ENCODE results near the gene ANKRD55.
"Not testable (repeated sequence)": the region's sequence is repeated elsewhere in the genome, so short reads cannot be mapped to it uniquely, and the experiment has no call there.

ANKRD55 gene

DNA sequence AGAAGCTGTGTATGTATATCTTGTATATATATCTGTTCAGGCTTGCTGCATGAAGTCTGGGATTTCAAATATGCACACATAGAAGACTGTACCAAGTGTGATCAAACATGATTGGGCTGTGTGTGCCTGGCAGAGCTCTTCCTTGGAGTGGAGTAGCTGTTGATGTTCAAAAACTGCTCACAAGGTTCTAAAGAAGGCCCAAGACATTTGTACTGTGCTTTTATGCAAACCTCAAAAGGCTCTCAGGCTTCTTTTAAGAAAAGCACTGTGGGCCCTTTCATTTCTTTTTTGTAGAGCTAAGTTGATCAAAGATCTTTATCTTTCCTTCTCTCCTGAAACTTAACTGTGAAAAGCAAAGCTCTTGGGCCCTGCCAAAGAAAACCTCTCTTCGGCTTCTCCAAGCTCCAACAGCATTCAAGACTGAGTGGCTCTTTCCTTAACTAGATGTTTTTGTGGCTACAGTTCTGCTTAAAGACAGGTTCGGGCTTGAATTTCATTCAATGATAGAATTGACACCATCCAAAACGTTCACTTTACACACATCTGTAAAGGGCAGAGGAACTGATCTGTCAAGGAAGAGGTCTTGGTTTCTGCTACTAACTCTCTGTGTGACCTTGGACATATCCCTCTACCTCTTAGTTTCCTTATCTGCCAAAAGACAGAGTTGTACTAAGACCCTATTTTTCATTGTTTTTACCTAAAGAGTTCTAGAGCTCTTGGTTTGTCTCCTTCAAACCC is 132.5 kb downstream of the ANKRD55 start:
- no peak for DNase-seq

DNA sequence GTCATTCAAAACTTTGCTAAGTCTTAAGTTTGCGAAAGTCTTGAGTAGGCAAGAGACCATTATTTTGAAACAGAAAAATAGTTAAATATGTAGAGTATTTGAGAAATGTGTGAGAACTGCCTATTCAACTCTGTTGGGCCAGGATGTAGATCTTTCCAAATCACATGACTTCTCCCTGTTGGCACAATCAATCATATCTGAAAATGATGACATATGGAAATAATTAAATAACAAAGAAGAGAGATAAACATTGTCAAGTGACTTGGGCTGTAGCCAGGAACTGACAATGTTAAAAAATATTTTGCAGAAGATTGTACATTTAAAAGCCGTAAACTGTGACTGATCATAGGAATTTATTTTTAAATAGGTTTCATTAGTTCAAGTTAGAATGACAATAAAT is 133.8 kb downstream of the ANKRD55 start:
- no peak for DNase-seq

- DNase-seq: no peak
Measured at GRCh38 chr5:56097055-56097454, 136.1 kb downstream of the ANKRD55 start.

DNA sequence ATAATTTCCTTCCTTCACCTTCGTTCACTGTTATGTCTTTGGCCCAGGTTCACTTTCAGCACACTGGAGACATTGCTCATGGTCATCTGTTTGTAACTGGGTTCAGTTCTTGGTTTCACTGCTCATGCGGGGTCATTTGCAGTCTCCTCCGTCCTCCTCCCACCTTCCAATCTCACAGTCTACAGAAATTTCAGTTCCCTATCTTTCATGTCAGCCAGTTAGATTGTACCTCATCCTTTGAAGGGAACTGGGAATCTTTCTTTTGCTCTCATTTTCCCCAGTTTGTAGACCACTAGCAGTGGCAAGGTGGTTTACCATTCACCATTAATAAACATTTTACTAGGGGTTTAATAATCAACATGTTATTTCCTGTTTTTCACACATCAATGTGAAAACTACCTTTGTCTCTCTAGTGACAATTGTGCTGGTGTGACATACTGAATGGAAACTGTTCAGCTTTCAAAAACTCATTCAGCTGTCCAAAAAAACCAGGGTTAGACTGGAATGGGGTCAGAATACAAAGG is 137.5 kb downstream of the ANKRD55 start:
- DNase-seq: no peak

DNA sequence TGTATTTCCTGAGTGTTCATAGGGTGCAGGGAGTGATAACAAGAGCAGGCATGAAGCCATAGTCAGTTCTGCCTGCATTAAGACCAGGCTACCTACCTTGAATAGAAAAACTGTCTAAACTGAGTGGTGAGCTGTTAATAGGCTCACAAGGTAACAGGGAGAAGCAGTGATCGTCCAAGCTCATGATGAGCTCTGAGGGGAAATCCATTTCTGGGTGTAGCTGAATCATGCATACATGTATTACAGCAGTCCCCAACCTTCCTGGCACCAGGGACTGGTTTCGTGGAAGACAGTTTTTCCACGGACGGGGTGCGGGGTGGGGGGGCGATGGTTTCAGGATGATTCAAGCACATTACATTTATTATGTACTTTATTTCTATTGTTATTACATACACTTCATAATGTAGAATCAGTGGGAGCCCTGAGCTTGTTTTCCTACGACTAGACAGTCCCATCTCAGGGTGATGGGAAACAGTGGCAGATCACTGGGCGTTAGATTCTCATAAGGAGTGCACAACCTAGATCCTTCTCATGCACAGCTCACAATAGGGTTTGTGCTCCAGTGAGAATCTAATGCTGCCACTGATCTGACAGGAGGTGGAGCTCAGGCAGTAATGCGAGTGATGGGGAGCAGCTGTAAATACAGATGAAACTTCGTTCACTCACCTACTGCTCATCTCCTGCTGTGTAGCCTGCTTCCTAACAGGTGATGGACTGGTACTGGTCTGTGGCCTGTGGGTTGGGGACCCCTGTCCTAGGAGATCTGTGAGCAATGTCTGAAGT is 138.4 kb downstream of the ANKRD55 start:
- no peak for DNase-seq

GRCh38 chr5:56093970-56094369 is 139.2 kb downstream of the ANKRD55 start:
- DNase-seq: no peak

- no peak for DNase-seq
Measured at GRCh38 chr5:56092115-56092514, 141.0 kb downstream of the ANKRD55 start.

GRCh38 chr5:56091664-56092063 is 141.5 kb downstream of the ANKRD55 start:
- DNase-seq: no peak

DNA sequence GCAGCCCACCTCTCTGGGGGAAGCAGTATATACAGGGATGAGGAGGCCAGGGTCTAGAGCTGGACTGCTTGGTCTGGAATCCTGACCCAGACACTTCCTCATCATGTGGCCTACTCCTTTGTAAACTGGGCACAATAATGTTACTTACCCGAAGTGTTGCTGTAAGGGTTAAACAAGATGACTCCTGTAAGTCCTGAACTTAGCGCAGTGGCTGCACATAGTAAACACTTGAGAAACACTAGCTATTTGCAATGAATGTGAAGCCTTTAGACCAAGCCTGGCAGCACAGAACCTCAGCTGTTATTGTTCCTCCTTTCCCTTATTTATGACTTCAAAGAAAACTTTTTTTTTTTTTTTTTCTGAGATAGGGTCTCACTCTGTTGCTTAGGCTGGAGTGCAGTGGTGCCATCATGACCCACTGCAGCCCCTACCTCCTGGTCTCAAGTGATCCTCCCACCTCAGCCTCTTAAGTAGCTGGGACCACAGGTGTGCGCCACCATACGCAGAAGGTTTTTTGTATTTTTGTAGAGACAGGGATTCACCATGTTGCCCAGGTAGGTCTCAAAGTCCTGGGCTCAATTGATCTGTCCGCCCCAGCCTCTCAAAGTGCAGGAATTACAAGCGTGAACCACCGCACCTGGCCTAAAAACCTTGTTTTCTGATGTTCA is 142.2 kb downstream of the ANKRD55 start:
- DNase-seq: no peak

DNA sequence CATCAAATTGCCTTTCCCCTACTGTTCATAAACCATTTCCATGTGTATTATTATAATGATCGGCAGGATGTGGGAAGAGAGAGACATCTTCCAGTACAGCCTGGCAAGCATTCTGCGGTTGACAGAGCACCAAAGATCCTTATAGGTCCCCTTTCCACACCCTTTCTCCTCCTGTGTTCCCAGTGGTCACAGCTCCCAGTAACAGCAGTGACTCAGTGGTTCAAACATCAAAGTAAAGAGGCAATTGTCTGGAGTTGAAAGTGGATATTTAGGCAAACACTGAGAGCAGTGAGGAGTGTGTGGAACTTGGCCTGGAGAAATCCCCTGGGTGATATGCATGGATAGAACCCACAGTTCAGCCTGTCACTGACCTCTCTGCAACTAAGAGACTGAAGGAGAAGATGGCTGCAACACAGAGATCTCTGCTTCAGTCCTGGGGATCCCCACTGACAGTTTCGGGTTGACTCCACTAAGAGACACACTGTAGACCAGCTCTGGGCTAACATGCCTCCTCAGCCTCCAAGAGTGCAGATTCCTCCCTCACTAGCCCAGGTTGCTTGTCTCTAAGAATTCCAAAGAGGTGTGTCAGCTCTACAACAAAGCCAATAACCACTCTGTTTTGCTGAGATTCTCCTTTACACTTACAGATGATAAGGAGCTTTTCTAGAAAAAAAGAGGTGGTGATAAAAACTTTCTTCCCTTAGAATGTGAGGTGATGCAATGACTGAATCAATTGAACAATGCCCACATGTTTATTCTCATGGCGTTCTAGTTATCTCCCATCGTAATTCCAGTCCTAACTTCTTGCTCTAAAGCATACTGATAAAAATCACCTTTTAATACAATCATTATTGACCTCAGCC is 143.9 kb downstream of the ANKRD55 start:
- DNase-seq: no peak

GRCh38 chr5:56088431-56088949 is 144.6 kb downstream of the ANKRD55 start:
- DNase-seq: no peak

- no peak for DNase-seq
Measured at GRCh38 chr5:56085193-56085592, 147.9 kb downstream of the ANKRD55 start.

GRCh38 chr5:56083286-56083854 is 149.8 kb downstream of the ANKRD55 start:
- DNase-seq: no peak

GRCh38 chr5:56081053-56081642 is 152.0 kb downstream of the ANKRD55 start:
- DNase-seq: not testable (repeated sequence)

GRCh38 chr5:56080375-56081052 is 152.6 kb downstream of the ANKRD55 start:
- no peak for DNase-seq

GRCh38 chr5:56079157-56079500 is 154.0 kb downstream of the ANKRD55 start:
- not testable (repeated sequence) for DNase-seq

GRCh38 chr5:56078278-56079156 is 154.6 kb downstream of the ANKRD55 start:
- no peak for DNase-seq

DNA sequence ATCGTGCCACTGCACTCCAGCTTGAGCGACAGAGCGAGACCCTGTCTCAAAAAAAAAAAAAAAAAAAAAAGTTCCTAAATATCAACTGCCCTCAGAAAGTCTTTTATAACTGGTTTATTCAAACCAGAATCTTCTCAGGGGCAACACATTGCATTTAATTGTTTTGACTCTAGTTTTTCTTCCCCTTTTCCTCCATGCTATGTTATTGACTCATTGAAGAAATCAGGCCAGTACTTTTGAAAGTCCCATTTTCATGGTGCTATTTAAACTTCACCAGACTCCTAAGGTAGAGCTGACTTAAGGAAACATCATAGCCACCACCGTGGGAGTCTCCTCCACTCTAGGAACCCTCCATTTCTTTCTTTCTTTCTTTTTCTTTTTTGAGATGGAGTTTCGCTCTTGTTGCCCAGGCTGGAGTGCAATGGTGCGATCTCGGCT is 155.3 kb downstream of the ANKRD55 start:
- DNase-seq: no peak

DNA sequence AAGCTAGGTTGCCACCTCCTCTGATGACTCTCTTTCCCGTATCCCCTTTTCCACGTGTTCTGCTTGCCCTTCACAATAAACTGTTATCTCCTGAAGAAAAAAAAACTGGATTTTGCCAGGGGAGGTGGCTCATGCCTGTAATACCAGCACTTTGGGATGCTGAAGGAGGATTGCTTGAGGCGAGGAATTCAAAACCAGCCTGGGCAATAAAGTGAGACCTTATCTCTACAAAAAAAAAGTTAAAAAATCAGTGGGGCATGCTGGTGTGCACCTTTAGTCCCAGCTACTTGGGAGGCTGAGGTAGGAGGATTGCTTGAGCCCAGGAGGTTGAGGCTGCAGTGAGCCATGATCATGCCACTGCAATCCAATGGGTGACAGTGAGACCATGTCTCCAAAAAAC is 156.6 kb downstream of the ANKRD55 start:
- DNase-seq: no peak

- DNase-seq: no peak
Measured at GRCh38 chr5:56075361-56075760, 157.8 kb downstream of the ANKRD55 start.
